Body of pancreas (tissue), 4 donors: Measurements from ENCODE around the gene SLC24A5.

Source experiments
- CTCF ChIP-seq, 7 experiments: fragments of 450-650 bp in 4 of 7; fragments of 200-600 bp in 3 of 7; sonication (generic) in 3 of 7; IDR thresholded peaks; one replicate each; pipeline ENCODE4 v1.5.1; 2016 to 2019; ENCODE audit warnings: antibody characterized with exemption in 7 of 7
- POLR2A ChIP-seq, 3 donors: fragments of 450-650 bp; IDR thresholded peaks; one replicate each; pipeline ENCODE4 v1.6.1; 2016; ENCODE audit warnings: antibody characterized with exemption in 3 of 3, mild to moderate bottlenecking in 2 of 3

- no peak for TF ChIP-seq CTCF (IDR thresholded peaks at IDR 0.05)
- no peak for TF ChIP-seq POLR2A (IDR thresholded peaks at IDR 0.05)
These were observed 47.8 kb upstream of the SLC24A5 start for GRCh38 chr15:48072941-48073340.
